Caco-2 (cell line): ENCODE results near the gene TAF11L13. TPM values are rescaled to one million over a fixed set of nuclear protein-coding genes. Genes with fewer than 3 reads are reported as not detected.

Experiments used
- BruUV-seq: library from RNA; stranded (reverse); fragments of 400-500 nt; replicated peaks from 2 replicates; lab custom pipeline; 2021; lab: Mats Ljungman, UMichigan
- CTCF ChIA-PET: fragments of 300-600 bp; sonication (Branson Sonifier 250); formaldehyde crosslinking; loops from one replicate; lab custom pipeline; 2022; ENCODE audit warnings: antibody characterized with exemption; lab: Charles Lee
- POLR2A ChIA-PET: fragments of 300-600 bp; sonication (Branson Sonifier 250); formaldehyde crosslinking; loops from one replicate; lab custom pipeline; 2022; ENCODE audit warnings: antibody characterized with exemption; lab: Charles Lee
- DNase-seq, 2 experiments: peaks; one replicate each; pipeline versions ENCODE4 v3.0.0 to v3.0.0-alpha.2; 2020 to 2022
- H3K27me3 ChIP-seq: replicated peaks from 2 replicates; pipeline ENCODE4 v1.6.0; 2011; ENCODE audit warnings: low read length; ENCODE audit not compliant: control insufficient read depth, insufficient read depth
- H3K36me3 ChIP-seq: 2 replicates; pipeline ENCODE4 v1.5.1; 2011; ENCODE audit warnings: low read length; ENCODE audit not compliant: control insufficient read depth, insufficient read depth
- H3K4me1 ChIP-seq: fragments of 250-450 bp; sonication (Bioruptor Pico); 2 replicates; pipeline ENCODE4 v1.5.1; 2020; ENCODE audit warnings: mild to moderate bottlenecking
- H3K4me3 ChIP-seq: 2 replicates; pipeline ENCODE4 v1.5.1; 2011; ENCODE audit warnings: low read depth, mild to moderate bottlenecking, control low read depth, low read length
- H3K9me3 ChIP-seq: fragments of 250-450 bp; sonication (Bioruptor Pico); 2 replicates; pipeline ENCODE4 v1.5.1; 2020; ENCODE audit warnings: mild to moderate bottlenecking, moderate library complexity
- H3K27ac Mint-ChIP-seq: one replicate; pipeline ENCODE4 v1.8.0; 2022; ENCODE audit warnings: mixed read lengths; ENCODE audit not compliant: unreplicated experiment
- H3K27me3 Mint-ChIP-seq: one replicate; pipeline ENCODE4 v1.8.0; 2022; ENCODE audit warnings: mixed read lengths; ENCODE audit not compliant: insufficient read depth, unreplicated experiment
- H3K36me3 Mint-ChIP-seq: one replicate; pipeline ENCODE4 v1.8.0; 2022; ENCODE audit warnings: mild to moderate bottlenecking, mixed read lengths; ENCODE audit not compliant: insufficient read depth, unreplicated experiment
- H3K4me1 Mint-ChIP-seq: one replicate; pipeline ENCODE4 v1.8.0; 2022; ENCODE audit warnings: low read depth, mixed read lengths; ENCODE audit not compliant: unreplicated experiment
- H3K4me3 Mint-ChIP-seq: one replicate; pipeline ENCODE4 v1.8.0; 2022; ENCODE audit warnings: mild to moderate bottlenecking, moderate library complexity, mixed read lengths; ENCODE audit not compliant: unreplicated experiment
- H3K9me3 Mint-ChIP-seq: one replicate; pipeline ENCODE4 v1.8.0; 2022; ENCODE audit warnings: mixed read lengths; ENCODE audit not compliant: unreplicated experiment
- intact Hi-C: fragments of 100-400 bp; cut with micrococcal nuclease; formaldehyde crosslinking; loops from one replicate; pipeline ENCODE4 v1.10.0; 2022; ENCODE audit not compliant: unreplicated experiment
- total RNA-seq: library from RNA; stranded (reverse); gene quantifications from 2 replicates; pipeline ENCODE4 v1.2.3, GENCODE V29; 2022
- TF ChIP-seq, protein P1 (sequence below), 2 experiments: fragments of 200-600 bp in 1 of 2; IDR thresholded peaks; 1 replicate in 1 of 2; 2 replicates in 1 of 2; pipeline versions ENCODE4 v1.5.1 to v1.8.0; 2011 to 2022; ENCODE audit warnings: antibody characterized with exemption in 1 of 2, control low read depth in 1 of 2, inconsistent platforms in 1 of 2, low read depth in 1 of 2, low read length in 1 of 2, mild to moderate bottlenecking in 1 of 2, moderate library complexity in 1 of 2; ENCODE audit not compliant: insufficient read depth in 1 of 2, severe bottlenecking in 1 of 2, unreplicated experiment in 1 of 2

TAF11L13 gene
- total RNA-seq, 1 experiment from 2014 or later: not detected

DNA sequence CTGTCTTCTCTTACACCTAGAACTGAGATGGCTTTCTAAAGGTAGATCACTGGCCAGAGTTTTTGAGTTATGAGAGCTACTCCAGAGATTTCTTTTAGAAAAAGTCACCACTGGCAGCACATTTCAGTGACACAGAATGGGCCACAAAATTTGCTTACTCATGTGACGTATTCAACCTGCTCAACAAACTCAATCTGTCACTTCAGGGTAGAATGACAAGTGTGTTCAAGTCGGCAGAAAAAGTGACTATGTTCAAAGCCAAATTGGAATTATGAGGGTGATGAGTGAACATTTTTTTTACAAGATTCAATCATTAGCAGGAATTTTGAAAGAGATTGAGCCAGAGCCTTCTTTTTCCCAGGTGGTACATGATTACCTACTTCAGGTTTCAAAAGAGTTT, 48.8 kb downstream of the TAF11L13 start:
- Mint-ChIP-seq H3K4me3 (no peak overlapping the region), H3K4me1 (no peaks in the 10 kb centered on the region), H3K36me3 (no peaks in the 10 kb centered on the region), H3K9me3 (no peaks in the 10 kb centered on the region), H3K27me3 (no peaks in the 10 kb centered on the region), H3K27ac (no peak overlapping the region)
- ChIA-PET POLR2A (no interaction called here), CTCF (no interaction called here)
- DNase-seq: no peak
- Histone ChIP-seq H3K4me1 (no peaks in the 10 kb centered on the region), H3K36me3 (no peaks in the 10 kb centered on the region), H3K4me3 (no peak overlapping the region), H3K27me3 (no peaks in the 10 kb centered on the region; the same call in none of the 2 replicates), H3K9me3 (no peaks in the 10 kb centered on the region)
- intact Hi-C loops: no loop called here
- TF ChIP-seq, protein P1, sequence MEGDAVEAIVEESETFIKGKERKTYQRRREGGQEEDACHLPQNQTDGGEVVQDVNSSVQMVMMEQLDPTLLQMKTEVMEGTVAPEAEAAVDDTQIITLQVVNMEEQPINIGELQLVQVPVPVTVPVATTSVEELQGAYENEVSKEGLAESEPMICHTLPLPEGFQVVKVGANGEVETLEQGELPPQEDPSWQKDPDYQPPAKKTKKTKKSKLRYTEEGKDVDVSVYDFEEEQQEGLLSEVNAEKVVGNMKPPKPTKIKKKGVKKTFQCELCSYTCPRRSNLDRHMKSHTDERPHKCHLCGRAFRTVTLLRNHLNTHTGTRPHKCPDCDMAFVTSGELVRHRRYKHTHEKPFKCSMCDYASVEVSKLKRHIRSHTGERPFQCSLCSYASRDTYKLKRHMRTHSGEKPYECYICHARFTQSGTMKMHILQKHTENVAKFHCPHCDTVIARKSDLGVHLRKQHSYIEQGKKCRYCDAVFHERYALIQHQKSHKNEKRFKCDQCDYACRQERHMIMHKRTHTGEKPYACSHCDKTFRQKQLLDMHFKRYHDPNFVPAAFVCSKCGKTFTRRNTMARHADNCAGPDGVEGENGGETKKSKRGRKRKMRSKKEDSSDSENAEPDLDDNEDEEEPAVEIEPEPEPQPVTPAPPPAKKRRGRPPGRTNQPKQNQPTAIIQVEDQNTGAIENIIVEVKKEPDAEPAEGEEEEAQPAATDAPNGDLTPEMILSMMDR (IDR thresholded peaks at IDR 0.05; ENCODE audit: insufficient read depth in 1 of 2, low read depth in 1 of 2, low read length in 1 of 2, severe bottlenecking in 1 of 2, unreplicated experiment in 1 of 2): no peak
- BruUV-seq: no TSS peak

Other genes starting within 250 kb of the TAF11L13 start
- not detected in 2 replicates for gene TAF11L2, start 133.9 kb upstream of the TAF11L13 start, total RNA-seq
- gene TAF11L3, start 113.7 kb upstream of the TAF11L13 start, total RNA-seq: not detected in 2 replicates
- not detected in 2 replicates for gene TAF11L4, start 110.3 kb upstream of the TAF11L13 start, total RNA-seq
- not detected in 2 replicates for gene TAF11L5, start 106.9 kb upstream of the TAF11L13 start, total RNA-seq
- gene TAF11L6, start 103.4 kb upstream of the TAF11L13 start, total RNA-seq: not detected in 2 replicates
- not detected in 2 replicates for gene TAF11L7, start 46.3 kb upstream of the TAF11L13 start, total RNA-seq
- not detected in 2 replicates for gene TAF11L8, start 41.1 kb upstream of the TAF11L13 start, total RNA-seq
- gene TAF11L9, start 37.7 kb upstream of the TAF11L13 start, total RNA-seq: not detected in 2 replicates
- not detected in 2 replicates for gene TAF11L10, start 34.3 kb upstream of the TAF11L13 start, total RNA-seq
- gene TAF11L11, start 27.9 kb upstream of the TAF11L13 start, total RNA-seq: not detected in 2 replicates
- gene TAF11L12, start 21.7 kb upstream of the TAF11L13 start, total RNA-seq: not detected in 2 replicates
- not detected in 2 replicates for gene TAF11L14, start 2.4 kb downstream of the TAF11L13 start, total RNA-seq